HCT116 (cell line): ENCODE measurements around the gene RABGGTA. TPM values are rescaled to one million over a fixed set of nuclear protein-coding genes. Genes with fewer than 3 reads are reported as not detected.

Source experiments
- ATAC-seq: fragments of 200-7000 bp; cut with Tn5 transposase; 2 replicates; pipeline ENCODE4 v1.9.1; 2020; ENCODE audit warnings: mild to moderate bottlenecking, moderate library complexity
- BruUV-seq: library from RNA; stranded (reverse); fragments of 400-500 nt; replicated peaks from 2 replicates; lab custom pipeline; 2021; lab: Mats Ljungman, UMichigan
- CTCF ChIA-PET: fragments of 300-600 bp; sonication (Branson Sonifier 250); formaldehyde crosslinking; loops from one replicate; lab custom pipeline; 2021; ENCODE audit warnings: antibody characterized with exemption; lab: Charles Lee
- POLR2A ChIA-PET: fragments of 300-600, 350-600 bp; sonication (Branson Sonifier 250); formaldehyde crosslinking; loops from one replicate; lab custom pipeline; 2021; ENCODE audit warnings: antibody characterized with exemption; lab: Charles Lee
- RAD21 ChIA-PET, 2 experiments: fragments of 300-600 bp; sonication (Branson Sonifier 250); formaldehyde crosslinking; loops; one replicate each; lab custom pipeline; 2023; ENCODE audit warnings: low total read pairs in 2 of 2; ENCODE audit not compliant: uncharacterized antibody in 2 of 2, unreplicated experiment in 2 of 2, low non-redundant PET in 1 of 2; lab: Charles Lee
- DNase-seq: peaks from one replicate; pipeline ENCODE4 v3.0.0-alpha.2; 2010; ENCODE audit warnings: low read depth, low spot score
- H2AFZ ChIP-seq: fragments of 200-600 bp; shearing (Covaris generic), sonication (generic); 2 replicates; pipeline ENCODE4 v1.6.1; 2017; ENCODE audit warnings: low read depth, mixed run types, mixed read lengths, antibody characterized with exemption, low read length; ENCODE audit not compliant: poor library complexity, severe bottlenecking
- H3K27ac ChIP-seq: 2 replicates; pipeline ENCODE4 v1.5.1; 2012; ENCODE audit warnings: low read depth, low read length
- H3K27me3 ChIP-seq: fragments of 200-600 bp; sonication (generic); 2 replicates; pipeline ENCODE4 v1.6.1; 2016; ENCODE audit warnings: mixed run types, low read length, mixed read lengths; ENCODE audit not compliant: insufficient read depth
- H3K36me3 ChIP-seq, 2 experiments: fragments of 200-500 bp in 1 of 2; fragments of 200-600 bp in 1 of 2; sonication (Bioruptor generic) in 1 of 2; sonication (generic) in 1 of 2; 2 replicates each; pipeline versions ENCODE4 v1.5.1 to v1.6.1; 2014 to 2016; ENCODE audit warnings: low read length in 2 of 2, inconsistent platforms in 1 of 2, mixed read lengths in 1 of 2, mixed run types in 1 of 2; ENCODE audit not compliant: insufficient read depth in 2 of 2, control insufficient read depth in 1 of 2
- H3K4me1 ChIP-seq, 2 experiments: fragments of 200-600 bp in 1 of 2; sonication (generic) in 1 of 2; 2 replicates each; pipeline versions ENCODE4 v1.5.1 to v1.6.1; 2012 to 2017; ENCODE audit warnings: low read length in 2 of 2, inconsistent platforms in 1 of 2, mild to moderate bottlenecking in 1 of 2, mixed read lengths in 1 of 2, mixed run types in 1 of 2, moderate library complexity in 1 of 2; ENCODE audit not compliant: insufficient read depth in 2 of 2, control insufficient read depth in 1 of 2
- H3K4me2 ChIP-seq: fragments of 200-600 bp; sonication (generic); 2 replicates; pipeline ENCODE4 v1.6.1; 2017; ENCODE audit warnings: mixed run types, low read length, mixed read lengths
- H3K4me3 ChIP-seq, 2 experiments: fragments of 200-600 bp in 1 of 2; sonication (generic) in 1 of 2; replicated peaks in 1 of 2; 2 replicates each; pipeline ENCODE4 v1.5.1; 2011 to 2016; ENCODE audit warnings: low read length in 2 of 2, control low read depth in 1 of 2, low read depth in 1 of 2, mild to moderate bottlenecking in 1 of 2, mixed read lengths in 1 of 2, mixed run types in 1 of 2
- H3K79me2 ChIP-seq: fragments of 200-600 bp; sonication (generic); 2 replicates; pipeline ENCODE4 v1.6.1; 2017; ENCODE audit warnings: mild to moderate bottlenecking, mixed run types, low read length, moderate library complexity, mixed read lengths; ENCODE audit not compliant: insufficient read depth
- H3K9ac ChIP-seq: fragments of 200-600 bp; sonication (generic); 2 replicates; pipeline ENCODE4 v1.6.1; 2016; ENCODE audit warnings: low read length, mixed read lengths
- H3K9me2 ChIP-seq: fragments of 200-600 bp; sonication (generic), shearing (Covaris generic); 2 replicates; pipeline ENCODE4 v1.6.1; 2017; ENCODE audit warnings: mixed run types, mild to moderate bottlenecking, moderate library complexity; ENCODE audit not compliant: insufficient read depth
- H3K9me3 ChIP-seq, 2 experiments: fragments of 200-500 bp in 1 of 2; fragments of 200-600 bp in 1 of 2; sonication (Bioruptor generic) in 1 of 2; sonication (generic) in 1 of 2; 2 replicates each; pipeline ENCODE4 v1.6.1; 2014 to 2017; ENCODE audit warnings: low read length in 2 of 2, mixed read lengths in 2 of 2, inconsistent platforms in 1 of 2, low read depth in 1 of 2, mild to moderate bottlenecking in 1 of 2, mixed run types in 1 of 2, moderate library complexity in 1 of 2; ENCODE audit not compliant: control insufficient read depth in 1 of 2, insufficient read depth in 1 of 2
- H4K20me1 ChIP-seq: fragments of 200-600 bp; sonication (generic), shearing (Covaris generic); 2 replicates; pipeline ENCODE4 v1.6.1; 2017; ENCODE audit warnings: mixed run types, mild to moderate bottlenecking, moderate library complexity; ENCODE audit not compliant: insufficient read depth
- CBX3 ChIP-seq: IDR thresholded peaks from 2 replicates; pipeline ENCODE4 v1.6.1; 2012; ENCODE audit warnings: low read depth
- EZH2 ChIP-seq: fragments of 200-600 bp; sonication (generic); IDR thresholded peaks from 2 replicates; pipeline ENCODE4 v1.6.1; 2017; ENCODE audit warnings: antibody characterized with exemption, mixed run types
- EZH2phosphoT487 ChIP-seq: fragments of 200-600 bp; IDR thresholded peaks from 2 replicates; pipeline ENCODE4 v1.6.1; 2018; ENCODE audit warnings: antibody characterized with exemption, borderline replicate concordance
- FOSL1 ChIP-seq: IDR thresholded peaks from 2 replicates; pipeline ENCODE4 v1.6.1; 2012; ENCODE audit warnings: low read depth
- POLR2AphosphoS5 ChIP-seq: IDR thresholded peaks from 2 replicates; pipeline ENCODE4 v1.6.1; 2011; ENCODE audit warnings: mild to moderate bottlenecking, low read depth, low read length, moderate library complexity
- RAD21 ChIP-seq: IDR thresholded peaks from 2 replicates; pipeline ENCODE4 v1.6.1; 2012; ENCODE audit warnings: low read depth, mild to moderate bottlenecking
- SRF ChIP-seq: IDR thresholded peaks from 2 replicates; pipeline ENCODE4 v1.6.1; 2012; ENCODE audit warnings: low read depth
- TCF7L2 ChIP-seq: IDR thresholded peaks from 2 replicates; pipeline ENCODE4 v1.7.0; 2011; ENCODE audit warnings: borderline replicate concordance, inconsistent platforms; ENCODE audit not compliant: insufficient read depth, insufficient read length; ENCODE audit errors: extremely low read depth
- YY1 ChIP-seq: IDR thresholded peaks from 2 replicates; pipeline ENCODE4 v1.6.1; 2011; ENCODE audit warnings: low read length, low read depth, moderate library complexity, mild to moderate bottlenecking; ENCODE audit not compliant: insufficient replicate concordance; ENCODE audit errors: extremely low read depth
- intact Hi-C: fragments of 100-400 bp; cut with micrococcal nuclease; formaldehyde crosslinking; loops from 2 replicates; pipeline ENCODE4 v1.10.0; 2022
- total RNA-seq: library from RNA; stranded (reverse); gene quantifications from one replicate; pipeline ENCODE4 v1.2.1, GENCODE V29; 2021; ENCODE audit not compliant: unreplicated experiment
- TF ChIP-seq, protein P1 (sequence below): IDR thresholded peaks from 2 replicates; pipeline ENCODE4 v1.6.1; 2012
- TF ChIP-seq, protein P2 (sequence below), 3 experiments: fragments of 200-600 bp in 1 of 3; sonication (generic) in 1 of 3; IDR thresholded peaks in 2 of 3; conservative IDR thresholded peaks in 1 of 3; 2 replicates each; pipeline ENCODE4 v1.5.1; 2012 to 2017; ENCODE audit warnings: low read depth in 2 of 3, low read length in 2 of 3, antibody characterized with exemption in 1 of 3, borderline replicate concordance in 1 of 3, control low read depth in 1 of 3, mild to moderate bottlenecking in 1 of 3, mixed read lengths in 1 of 3, mixed run types in 1 of 3, moderate library complexity in 1 of 3; ENCODE audit not compliant: insufficient read depth in 1 of 3
- TF ChIP-seq, protein P3 (sequence below): IDR thresholded peaks from 2 replicates; pipeline ENCODE4 v1.6.1; 2011; ENCODE audit warnings: mild to moderate bottlenecking, low read length, moderate library complexity; ENCODE audit not compliant: insufficient replicate concordance; ENCODE audit errors: extremely low read depth
- TF ChIP-seq, protein P4 (sequence below): IDR thresholded peaks from 2 replicates; pipeline ENCODE4 v1.6.1; 2012

RABGGTA gene
- total RNA-seq, 1 experiment from 2014 or later: 40.8 TPM

DNA sequence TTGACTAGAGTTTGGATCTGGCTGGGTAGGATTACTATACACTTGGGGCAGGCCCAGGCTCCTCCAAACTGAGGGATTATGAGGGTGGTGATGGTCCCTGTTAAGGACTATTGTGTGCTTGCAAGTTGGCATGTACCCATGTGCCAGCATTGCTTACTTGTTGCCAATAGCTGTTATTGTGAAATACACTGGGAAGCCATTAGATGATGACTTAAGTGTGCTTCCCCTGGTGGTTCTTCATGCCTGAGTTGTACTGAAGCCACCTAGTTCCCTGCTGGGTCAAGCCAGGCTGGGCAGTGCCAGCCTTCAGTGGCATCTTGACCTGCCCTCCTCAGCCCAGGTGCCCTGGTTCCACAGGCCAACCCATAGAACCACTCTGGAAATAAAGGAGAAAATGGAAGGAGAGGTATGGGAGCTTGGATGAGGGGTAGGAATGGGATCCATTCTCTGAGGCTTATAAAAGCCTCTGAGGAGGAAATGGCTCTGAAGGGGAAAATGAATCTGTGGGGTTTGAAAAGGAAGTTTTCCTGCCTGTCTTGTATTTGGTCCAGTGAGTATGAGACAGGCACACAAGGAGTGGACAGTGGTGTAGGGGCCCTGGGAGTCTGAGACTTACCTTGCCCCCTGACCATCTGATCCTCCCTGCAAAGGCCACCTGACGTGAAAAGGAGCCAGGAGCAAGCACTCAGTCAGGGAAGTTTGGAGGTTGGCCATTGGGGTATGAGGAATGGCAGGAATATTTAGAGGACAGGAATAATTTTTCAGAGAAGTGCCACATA is 40.6 kb upstream of the RABGGTA start (continued):
- TF ChIP-seq RAD21 (no peak), POLR2AphosphoS5 (no peak), FOSL1 (no peak)
- TF ChIP-seq, all 23 proteins: peak for 0

DNA sequence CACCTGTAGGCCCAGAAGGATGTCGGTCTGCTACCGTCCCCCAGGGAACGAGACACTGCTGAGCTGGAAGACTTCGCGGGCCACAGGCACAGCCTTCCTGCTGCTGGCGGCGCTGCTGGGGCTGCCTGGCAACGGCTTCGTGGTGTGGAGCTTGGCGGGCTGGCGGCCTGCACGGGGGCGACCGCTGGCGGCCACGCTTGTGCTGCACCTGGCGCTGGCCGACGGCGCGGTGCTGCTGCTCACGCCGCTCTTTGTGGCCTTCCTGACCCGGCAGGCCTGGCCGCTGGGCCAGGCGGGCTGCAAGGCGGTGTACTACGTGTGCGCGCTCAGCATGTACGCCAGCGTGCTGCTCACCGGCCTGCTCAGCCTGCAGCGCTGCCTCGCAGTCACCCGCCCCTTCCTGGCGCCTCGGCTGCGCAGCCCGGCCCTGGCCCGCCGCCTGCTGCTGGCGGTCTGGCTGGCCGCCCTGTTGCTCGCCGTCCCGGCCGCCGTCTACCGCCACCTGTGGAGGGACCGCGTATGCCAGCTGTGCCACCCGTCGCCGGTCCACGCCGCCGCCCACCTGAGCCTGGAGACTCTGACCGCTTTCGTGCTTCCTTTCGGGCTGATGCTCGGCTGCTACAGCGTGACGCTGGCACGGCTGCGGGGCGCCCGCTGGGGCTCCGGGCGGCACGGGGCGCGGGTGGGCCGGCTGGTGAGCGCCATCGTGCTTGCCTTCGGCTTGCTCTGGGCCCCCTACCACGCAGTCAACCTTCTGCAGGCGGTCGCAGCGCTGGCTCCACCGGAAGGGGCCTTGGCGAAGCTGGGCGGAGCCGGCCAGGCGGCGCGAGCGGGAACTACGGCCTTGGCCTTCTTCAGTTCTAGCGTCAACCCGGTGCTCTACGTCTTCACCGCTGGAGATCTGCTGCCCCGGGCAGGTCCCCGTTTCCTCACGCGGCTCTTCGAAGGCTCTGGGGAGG is 39.5 kb upstream of the RABGGTA start, which contains the start of gene LTB4R:
Gene LTB4R (plus strand): TSS at position 857 of the 959 bp plus-strand sequence. CDS start 4,150 bp downstream, outside the sequence.
- Histone ChIP-seq H3K9me2 (no peaks in the 10 kb centered on the region), H3K4me1 (peaks cover 7 to 18% of the 10 kb centered on the region in 2 experiments), H3K27ac (no peak within 1 kb of the TSS), H3K4me3 (no peak within 1 kb of the TSS), H3K4me2 (no peak within 1 kb of the TSS), H3K9me3 (no peaks in the 10 kb centered on the region), H3K9ac (no peak within 1 kb of the TSS), H3K79me2 (no peaks in the 10 kb centered on the region), H2AFZ (no peak within 1 kb of the TSS), H3K36me3 (peaks cover 5 to 10% of the 10 kb centered on the region in 2 experiments; a peak in 3 of 4 replicates), H3K27me3 (no peaks in the 10 kb centered on the region), H4K20me1 (no peaks in the 10 kb centered on the region)
- BruUV-seq: no TSS peak
- ATAC-seq (no peak), DNase-seq (no peak)
- ChIA-PET RAD21 (no interaction called here), POLR2A (no interaction called here), CTCF (no interaction called here)
- intact Hi-C loops: no loop called here
- TF ChIP-seq, protein P1, sequence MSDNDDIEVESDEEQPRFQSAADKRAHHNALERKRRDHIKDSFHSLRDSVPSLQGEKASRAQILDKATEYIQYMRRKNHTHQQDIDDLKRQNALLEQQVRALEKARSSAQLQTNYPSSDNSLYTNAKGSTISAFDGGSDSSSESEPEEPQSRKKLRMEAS: no peak
- TF ChIP-seq, protein P2, sequence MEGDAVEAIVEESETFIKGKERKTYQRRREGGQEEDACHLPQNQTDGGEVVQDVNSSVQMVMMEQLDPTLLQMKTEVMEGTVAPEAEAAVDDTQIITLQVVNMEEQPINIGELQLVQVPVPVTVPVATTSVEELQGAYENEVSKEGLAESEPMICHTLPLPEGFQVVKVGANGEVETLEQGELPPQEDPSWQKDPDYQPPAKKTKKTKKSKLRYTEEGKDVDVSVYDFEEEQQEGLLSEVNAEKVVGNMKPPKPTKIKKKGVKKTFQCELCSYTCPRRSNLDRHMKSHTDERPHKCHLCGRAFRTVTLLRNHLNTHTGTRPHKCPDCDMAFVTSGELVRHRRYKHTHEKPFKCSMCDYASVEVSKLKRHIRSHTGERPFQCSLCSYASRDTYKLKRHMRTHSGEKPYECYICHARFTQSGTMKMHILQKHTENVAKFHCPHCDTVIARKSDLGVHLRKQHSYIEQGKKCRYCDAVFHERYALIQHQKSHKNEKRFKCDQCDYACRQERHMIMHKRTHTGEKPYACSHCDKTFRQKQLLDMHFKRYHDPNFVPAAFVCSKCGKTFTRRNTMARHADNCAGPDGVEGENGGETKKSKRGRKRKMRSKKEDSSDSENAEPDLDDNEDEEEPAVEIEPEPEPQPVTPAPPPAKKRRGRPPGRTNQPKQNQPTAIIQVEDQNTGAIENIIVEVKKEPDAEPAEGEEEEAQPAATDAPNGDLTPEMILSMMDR (IDR thresholded peaks at IDR 0.05 in 2 of 3, conservative IDR thresholded peaks at IDR 0.05 in 1 of 3; ENCODE audit: borderline replicate concordance in 1 of 3, insufficient read depth in 1 of 3, low read depth in 2 of 3, low read length in 2 of 3): no peak
- no peak for TF ChIP-seq EZH2phosphoT487
- TF ChIP-seq, protein P3, sequence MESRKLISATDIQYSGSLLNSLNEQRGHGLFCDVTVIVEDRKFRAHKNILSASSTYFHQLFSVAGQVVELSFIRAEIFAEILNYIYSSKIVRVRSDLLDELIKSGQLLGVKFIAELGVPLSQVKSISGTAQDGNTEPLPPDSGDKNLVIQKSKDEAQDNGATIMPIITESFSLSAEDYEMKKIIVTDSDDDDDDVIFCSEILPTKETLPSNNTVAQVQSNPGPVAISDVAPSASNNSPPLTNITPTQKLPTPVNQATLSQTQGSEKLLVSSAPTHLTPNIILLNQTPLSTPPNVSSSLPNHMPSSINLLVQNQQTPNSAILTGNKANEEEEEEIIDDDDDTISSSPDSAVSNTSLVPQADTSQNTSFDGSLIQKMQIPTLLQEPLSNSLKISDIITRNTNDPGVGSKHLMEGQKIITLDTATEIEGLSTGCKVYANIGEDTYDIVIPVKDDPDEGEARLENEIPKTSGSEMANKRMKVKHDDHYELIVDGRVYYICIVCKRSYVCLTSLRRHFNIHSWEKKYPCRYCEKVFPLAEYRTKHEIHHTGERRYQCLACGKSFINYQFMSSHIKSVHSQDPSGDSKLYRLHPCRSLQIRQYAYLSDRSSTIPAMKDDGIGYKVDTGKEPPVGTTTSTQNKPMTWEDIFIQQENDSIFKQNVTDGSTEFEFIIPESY: no peak
- TF ChIP-seq POLR2AphosphoS5: no peak
- no peak for TF ChIP-seq SRF
- no peak for TF ChIP-seq CBX3
- TF ChIP-seq, protein P4, sequence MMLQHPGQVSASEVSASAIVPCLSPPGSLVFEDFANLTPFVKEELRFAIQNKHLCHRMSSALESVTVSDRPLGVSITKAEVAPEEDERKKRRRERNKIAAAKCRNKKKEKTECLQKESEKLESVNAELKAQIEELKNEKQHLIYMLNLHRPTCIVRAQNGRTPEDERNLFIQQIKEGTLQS: no peak
- TF ChIP-seq YY1: no peak
- no peak for TF ChIP-seq TCF7L2
- TF ChIP-seq EZH2: no peak
